Panc1 (cell line): ENCODE data around the gene ASCC3. TPM values are rescaled to one million over a fixed set of nuclear protein-coding genes. Genes with fewer than 3 reads are reported as not detected.

Experiments
- ATAC-seq: fragments of 200-7000 bp; cut with Tn5 transposase; 2 replicates; pipeline ENCODE4 v1.9.1; 2020; ENCODE audit warnings: mild to moderate bottlenecking, moderate library complexity
- BruUV-seq: library from RNA; stranded (reverse); fragments of 400-500 nt; replicated peaks from 2 replicates; lab custom pipeline; 2021; lab: Mats Ljungman, UMichigan
- CTCF ChIA-PET: fragments of 300-600 bp; sonication (Branson Sonifier 250); formaldehyde crosslinking; loops from one replicate; lab custom pipeline; 2022; ENCODE audit warnings: antibody characterized with exemption; lab: Charles Lee
- POLR2A ChIA-PET: fragments of 300-600 bp; sonication (Branson Sonifier 250); formaldehyde crosslinking; loops from one replicate; lab custom pipeline; 2022; ENCODE audit warnings: antibody characterized with exemption; lab: Charles Lee
- DNase-seq: peaks from one replicate; pipeline ENCODE4 v3.0.0-alpha.2; 2010; ENCODE audit warnings: low read depth, low spot score
- H3K27ac ChIP-seq: 2 replicates; pipeline ENCODE4 v1.5.1; 2011; ENCODE audit warnings: mild to moderate bottlenecking, low read length, inconsistent platforms
- H3K27me3 ChIP-seq: fragments of 200-500 bp; sonication (Bioruptor generic); 2 replicates; pipeline ENCODE4 v1.6.0; 2014; ENCODE audit warnings: low read length, inconsistent platforms; ENCODE audit not compliant: control insufficient read depth, insufficient read depth
- H3K36me3 ChIP-seq: fragments of 200-500 bp; sonication (Bioruptor generic); 2 replicates; pipeline ENCODE4 v1.5.1; 2014; ENCODE audit warnings: inconsistent platforms, mild to moderate bottlenecking, low read length, moderate library complexity; ENCODE audit not compliant: control insufficient read depth, insufficient read depth
- H3K4me1 ChIP-seq: 2 replicates; pipeline ENCODE4 v1.5.1; 2011; ENCODE audit warnings: inconsistent platforms, mild to moderate bottlenecking, low read length, moderate library complexity; ENCODE audit not compliant: control insufficient read depth, insufficient read depth
- H3K4me3 ChIP-seq, 2 experiments: 2 replicates each; pipeline ENCODE4 v1.5.1; 2011 to 2012; ENCODE audit warnings: low read depth in 2 of 2, low read length in 2 of 2, mild to moderate bottlenecking in 2 of 2, inconsistent platforms in 1 of 2, moderate library complexity in 1 of 2
- H3K9me3 ChIP-seq: fragments of 200-500 bp; sonication (Bioruptor generic); 2 replicates; pipeline ENCODE4 v1.5.1; 2014; ENCODE audit warnings: low read depth, mild to moderate bottlenecking, inconsistent platforms, low read length, moderate library complexity; ENCODE audit not compliant: control insufficient read depth, insufficient read depth
- CTCF ChIP-seq: fragments of 450-650 bp; IDR thresholded peaks from 2 replicates; pipeline ENCODE4 v1.5.1; 2017; ENCODE audit warnings: mild to moderate bottlenecking
- POLR2AphosphoS5 ChIP-seq: IDR thresholded peaks from 2 replicates; pipeline ENCODE4 v1.6.1; 2012; ENCODE audit warnings: mild to moderate bottlenecking, low read depth, low read length, moderate library complexity
- SIN3A ChIP-seq: IDR thresholded peaks from 2 replicates; pipeline ENCODE4 v1.6.1; 2012; ENCODE audit warnings: low read depth, mild to moderate bottlenecking, low read length, moderate library complexity, borderline replicate concordance; ENCODE audit not compliant: insufficient read depth
- TCF7L2 ChIP-seq: IDR thresholded peaks from 2 replicates; pipeline ENCODE4 v1.6.1; 2011; ENCODE audit warnings: mild to moderate bottlenecking, low read depth, low read length, inconsistent platforms
- in situ Hi-C: cut with HindIII; loops from 2 replicates; pipeline ENCODE4 v1.10.0; 2016; ENCODE audit warnings: low sequenced_read_pairs, low pct_unique_long_range_greater_than_20kb
- intact Hi-C: fragments of 100-400 bp; cut with micrococcal nuclease; formaldehyde crosslinking; loops from one replicate; pipeline ENCODE4 v1.10.0; 2022; ENCODE audit not compliant: unreplicated experiment
- total RNA-seq: library from RNA; stranded (reverse); gene quantifications from one replicate; pipeline ENCODE4 v1.2.1, GENCODE V29; 2021; ENCODE audit not compliant: unreplicated experiment
- TF ChIP-seq, protein P1 (sequence below), 2 experiments: IDR thresholded peaks; 2 replicates each; pipeline ENCODE4 v1.6.1; 2011 to 2012; ENCODE audit warnings: low read depth in 2 of 2, control low read depth in 1 of 2, low read length in 1 of 2, mild to moderate bottlenecking in 1 of 2, moderate library complexity in 1 of 2; ENCODE audit not compliant: insufficient read depth in 1 of 2

ASCC3 gene
- total RNA-seq, 1 experiment from 2014 or later: 46.9 TPM

DNA sequence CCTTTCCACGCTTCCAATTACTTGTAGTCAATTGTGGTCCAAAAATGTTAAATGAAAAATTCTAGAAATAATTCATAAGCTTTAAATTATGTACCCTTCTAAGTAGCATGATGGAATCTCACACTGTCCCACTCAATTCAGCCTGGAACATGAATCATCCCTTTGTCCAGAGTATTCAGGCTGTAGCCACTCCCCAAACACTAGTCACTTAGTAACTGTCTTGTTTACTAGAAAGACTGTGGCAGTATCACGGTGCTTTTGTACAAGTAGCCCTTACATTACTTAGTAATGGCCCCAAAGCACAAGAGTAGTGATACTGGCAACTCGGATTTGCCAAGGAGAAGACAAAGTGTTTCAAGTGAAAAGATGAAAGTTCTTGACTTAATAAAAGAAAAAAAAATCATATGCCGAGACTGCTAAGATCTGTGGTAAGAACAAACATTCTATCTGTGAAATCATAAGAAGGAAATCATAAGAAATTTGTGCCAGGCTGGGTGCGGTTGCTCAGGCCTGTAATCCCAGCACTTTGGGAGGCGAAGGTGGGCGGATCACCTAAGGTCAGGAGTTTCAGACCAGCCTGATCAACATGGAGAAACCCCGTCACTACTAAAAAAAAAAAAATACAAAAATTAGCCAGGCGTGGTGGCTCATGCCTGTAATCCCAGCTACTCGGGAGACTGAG lies 247.9 kb downstream of the ASCC3 start:
- ChIA-PET CTCF (no interaction called here), POLR2A (no interaction called here)
- in situ Hi-C loops (no loop called here), intact Hi-C loops (no loop called here)
- Histone ChIP-seq H3K9me3 (no peaks in the 10 kb centered on the region), H3K4me1 (no peaks in the 10 kb centered on the region), H3K4me3 (no peak overlapping the region), H3K27ac (no peak overlapping the region), H3K27me3 (no peaks in the 10 kb centered on the region), H3K36me3 (no peaks in the 10 kb centered on the region; the same call in 1 of the 2 replicates)
- TF ChIP-seq SIN3A (no peak), TCF7L2 (no peak), CTCF (no peak), POLR2AphosphoS5 (no peak)
- TF ChIP-seq, protein P1, sequence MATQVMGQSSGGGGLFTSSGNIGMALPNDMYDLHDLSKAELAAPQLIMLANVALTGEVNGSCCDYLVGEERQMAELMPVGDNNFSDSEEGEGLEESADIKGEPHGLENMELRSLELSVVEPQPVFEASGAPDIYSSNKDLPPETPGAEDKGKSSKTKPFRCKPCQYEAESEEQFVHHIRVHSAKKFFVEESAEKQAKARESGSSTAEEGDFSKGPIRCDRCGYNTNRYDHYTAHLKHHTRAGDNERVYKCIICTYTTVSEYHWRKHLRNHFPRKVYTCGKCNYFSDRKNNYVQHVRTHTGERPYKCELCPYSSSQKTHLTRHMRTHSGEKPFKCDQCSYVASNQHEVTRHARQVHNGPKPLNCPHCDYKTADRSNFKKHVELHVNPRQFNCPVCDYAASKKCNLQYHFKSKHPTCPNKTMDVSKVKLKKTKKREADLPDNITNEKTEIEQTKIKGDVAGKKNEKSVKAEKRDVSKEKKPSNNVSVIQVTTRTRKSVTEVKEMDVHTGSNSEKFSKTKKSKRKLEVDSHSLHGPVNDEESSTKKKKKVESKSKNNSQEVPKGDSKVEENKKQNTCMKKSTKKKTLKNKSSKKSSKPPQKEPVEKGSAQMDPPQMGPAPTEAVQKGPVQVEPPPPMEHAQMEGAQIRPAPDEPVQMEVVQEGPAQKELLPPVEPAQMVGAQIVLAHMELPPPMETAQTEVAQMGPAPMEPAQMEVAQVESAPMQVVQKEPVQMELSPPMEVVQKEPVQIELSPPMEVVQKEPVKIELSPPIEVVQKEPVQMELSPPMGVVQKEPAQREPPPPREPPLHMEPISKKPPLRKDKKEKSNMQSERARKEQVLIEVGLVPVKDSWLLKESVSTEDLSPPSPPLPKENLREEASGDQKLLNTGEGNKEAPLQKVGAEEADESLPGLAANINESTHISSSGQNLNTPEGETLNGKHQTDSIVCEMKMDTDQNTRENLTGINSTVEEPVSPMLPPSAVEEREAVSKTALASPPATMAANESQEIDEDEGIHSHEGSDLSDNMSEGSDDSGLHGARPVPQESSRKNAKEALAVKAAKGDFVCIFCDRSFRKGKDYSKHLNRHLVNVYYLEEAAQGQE (IDR thresholded peaks at IDR 0.05; ENCODE audit: insufficient read depth in 1 of 2, low read depth in 2 of 2, low read length in 1 of 2): no peak
- ATAC-seq (0 out of 2 replicates have a peak, but pooled peaks have one; percentile 51), DNase-seq (peak; percentile 15)
- BruUV-seq: no TSS peak

DNA sequence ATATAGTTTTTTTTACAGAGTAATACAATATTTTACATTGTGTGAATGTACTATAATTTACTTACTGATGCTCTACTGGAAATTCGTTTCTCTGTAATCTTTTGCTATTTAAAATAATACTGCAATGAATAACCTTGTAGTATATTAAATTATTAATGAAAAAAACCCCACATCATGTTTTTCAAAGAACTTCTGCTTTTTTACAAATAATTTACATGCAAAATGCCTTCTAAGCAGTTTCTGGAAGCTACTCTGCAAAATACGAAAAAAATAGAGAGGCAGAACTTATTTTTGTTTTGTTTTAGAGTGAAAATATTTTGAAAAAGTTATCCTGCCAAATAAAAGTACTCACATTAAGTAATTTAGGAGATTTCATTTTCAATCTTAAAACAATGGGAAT lies 250.6 kb downstream of the ASCC3 start:
- Histone ChIP-seq H3K4me1 (no peaks in the 10 kb centered on the region), H3K36me3 (peaks cover 5% of the 10 kb centered on the region; the same call in 1 of the 2 replicates), H3K27me3 (no peaks in the 10 kb centered on the region), H3K9me3 (no peaks in the 10 kb centered on the region), H3K27ac (no peak overlapping the region), H3K4me3 (no peak overlapping the region)
- ChIA-PET CTCF (no interaction called here), POLR2A (no interaction called here)
- intact Hi-C loops (no loop called here), in situ Hi-C loops (no loop called here)
- BruUV-seq: no TSS peak
- no peak for TF ChIP-seq CTCF
- TF ChIP-seq POLR2AphosphoS5: no peak
- TF ChIP-seq, protein P1 (IDR thresholded peaks at IDR 0.05; ENCODE audit: insufficient read depth in 1 of 2, low read depth in 2 of 2, low read length in 1 of 2): no peak
- TF ChIP-seq TCF7L2: no peak
- TF ChIP-seq SIN3A: no peak
- no peak for ATAC-seq
- no peak for DNase-seq
